K562 (cell line): ENCODE measurements around the gene PIEZO2. TPM values are rescaled to one million over a fixed set of nuclear protein-coding genes. Genes with fewer than 3 reads are reported as not detected.

Experiments
- ATAC-seq: fragments of 200-7000 bp; cut with Tn5 transposase; 3 replicates; pipeline ENCODE4 v1.9.1; 2020; ENCODE audit warnings: moderate library complexity
- BruUV-seq: library from RNA; stranded (reverse); fragments of 400-500 nt; replicated peaks from 2 replicates; lab custom pipeline; 2021; lab: Mats Ljungman, UMichigan
- CTCF ChIA-PET: fragments of 300-600 bp; formaldehyde crosslinking; extraction: SDS; loops from one replicate; lab custom pipeline; 2021; ENCODE audit warnings: low intra/inter-chr PET ratio; lab: Yijun Ruan, JAX
- POLR2A ChIA-PET: fragments of 300-600, 350-650 bp; sonication (Branson Sonifier 250); formaldehyde crosslinking; extraction: SDS; loops from one replicate; lab custom pipeline; 2021; ENCODE audit warnings: antibody characterized with exemption, inconsistent platforms; lab: Yijun Ruan, JAX
- DNase-seq, 4 experiments: peaks; one replicate each; pipeline versions ENCODE4 v3.0.0 to v3.0.0-alpha.2; 2011 to 2018; ENCODE audit warnings: low spot score in 3 of 4, mixed read lengths in 3 of 4; ENCODE audit errors: extremely low read depth in 1 of 4
- FAIRE-seq: peaks from 2 replicates; lab custom pipeline; 2011; peaks lifted over from hg19 to GRCh38; lab: Jason Lieb, UNC
- H2AFZ ChIP-seq: 2 replicates; pipeline ENCODE4 v1.6.0; 2011; ENCODE audit warnings: low read depth, low read length, control low read depth, inconsistent platforms
- H3K27ac ChIP-seq: fragments of 200-600 bp; 3 replicates; pipeline ENCODE4 v1.8.0; 2011; ENCODE audit warnings: low read depth, mild to moderate bottlenecking, control low read depth, inconsistent platforms, low read length, moderate library complexity, mixed read lengths; ENCODE audit errors: extremely low read depth
- H3K27me3 ChIP-seq, 2 experiments: fragments of 300-600 bp in 1 of 2; 2 replicates in 1 of 2; 3 replicates in 1 of 2; pipeline versions ENCODE4 v1.6.0 to v1.8.0; 2011; ENCODE audit warnings: inconsistent platforms in 2 of 2, low read length in 2 of 2, mild to moderate bottlenecking in 1 of 2, mixed read lengths in 1 of 2, moderate library complexity in 1 of 2; ENCODE audit not compliant: control insufficient read depth in 2 of 2, insufficient read depth in 2 of 2
- H3K36me3 ChIP-seq: fragments of 300-600 bp; 3 replicates; pipeline ENCODE4 v1.8.0; 2011; ENCODE audit warnings: mild to moderate bottlenecking, low read length, inconsistent platforms; ENCODE audit not compliant: control insufficient read depth, insufficient read depth
- H3K4me1 ChIP-seq, 2 experiments: fragments of 200-600 bp in 1 of 2; replicated peaks in 1 of 2; 2 replicates in 1 of 2; 3 replicates in 1 of 2; pipeline versions ENCODE4 v1.5.1 to v1.8.0; 2011; ENCODE audit warnings: inconsistent platforms in 2 of 2, low read length in 2 of 2, mild to moderate bottlenecking in 1 of 2, mixed read lengths in 1 of 2, moderate library complexity in 1 of 2; ENCODE audit not compliant: control insufficient read depth in 2 of 2, insufficient read depth in 2 of 2
- H3K4me2 ChIP-seq: 2 replicates; pipeline ENCODE4 v1.6.1; 2011; ENCODE audit warnings: low read length, control low read depth, inconsistent platforms, mixed read lengths; ENCODE audit not compliant: insufficient read depth
- H3K4me3 ChIP-seq: fragments of 200-600 bp; sonication (generic), shearing (Covaris generic); 2 replicates; pipeline ENCODE4 v1.5.1; 2016; ENCODE audit warnings: control low read depth, inconsistent platforms
- H3K79me2 ChIP-seq: fragments of 200-600 bp; 3 replicates; pipeline ENCODE4 v1.8.0; 2011; ENCODE audit warnings: low read length, inconsistent platforms; ENCODE audit not compliant: control insufficient read depth, insufficient read depth
- H3K9ac ChIP-seq, 2 experiments: 2 replicates each; pipeline versions ENCODE4 v1.6.0 to v1.6.1; 2011; ENCODE audit warnings: low read depth in 2 of 2, low read length in 2 of 2, control low read depth in 1 of 2, inconsistent platforms in 1 of 2, mild to moderate bottlenecking in 1 of 2, mixed read lengths in 1 of 2; ENCODE audit not compliant: insufficient read depth in 1 of 2
- H3K9me1 ChIP-seq: one replicate; pipeline ENCODE4 v1.6.0; 2011; ENCODE audit warnings: inconsistent platforms, mild to moderate bottlenecking, low read length, moderate library complexity; ENCODE audit not compliant: control insufficient read depth, insufficient read depth
- H3K9me3 ChIP-seq: replicated peaks from 2 replicates; pipeline ENCODE4 v1.5.1; 2011; ENCODE audit warnings: low read depth, low read length, inconsistent platforms; ENCODE audit not compliant: control insufficient read depth, insufficient read depth
- H4K20me1 ChIP-seq: replicated peaks from 2 replicates; pipeline ENCODE4 v1.6.1; 2011; ENCODE audit warnings: low read length, inconsistent platforms, mixed read lengths; ENCODE audit not compliant: control insufficient read depth, insufficient read depth
- EP300 ChIP-seq: IDR thresholded peaks from 2 replicates; pipeline ENCODE4 v1.6.1; 2012; ENCODE audit warnings: low read length, improper control_type of control experiment
- KLF16 ChIP-seq: IDR thresholded peaks from 2 replicates; pipeline ENCODE4 v1.6.1; 2016; ENCODE audit warnings: antibody characterized with exemption
- POU5F1 ChIP-seq: fragments of 150-350 bp; IDR thresholded peaks from 2 replicates; pipeline ENCODE4 v1.6.1; 2014; ENCODE audit warnings: borderline replicate concordance, low read length, low read depth, mild to moderate bottlenecking; ENCODE audit not compliant: partially characterized antibody
- RREB1 ChIP-seq: fragments of 250-450 bp; sonication (Bioruptor Pico); IDR thresholded peaks from 2 replicates; pipeline ENCODE4 v1.4.0; 2020
- TSC22D4 ChIP-seq: fragments of 450-650 bp; IDR thresholded peaks from 2 replicates; pipeline ENCODE4 v1.6.1; 2016; ENCODE audit warnings: missing genetic modification characterization, missing biosample characterization, control low read depth
- ZNF274 ChIP-seq: IDR thresholded peaks from 2 replicates; pipeline ENCODE4 v1.6.1; 2011; ENCODE audit warnings: low read depth, mild to moderate bottlenecking, low read length, moderate library complexity, borderline replicate concordance
- ZNF551 ChIP-seq: fragments of 250-450 bp; sonication (Bioruptor Pico); IDR thresholded peaks from 2 replicates; pipeline ENCODE4 v1.5.0; 2021; ENCODE audit warnings: mild to moderate bottlenecking, moderate library complexity
- WGBS: fragments of 100-300 bp; shearing (Covaris generic); methylation state at CpG from one replicate; pipeline ENCODE4 v1.1.6; 2016; ENCODE audit warnings: low coverage, mixed read lengths; ENCODE audit not compliant: insufficient coverage; ENCODE audit errors: missing lambda C conversion rate; 5-methylcytosine and 5-hydroxymethylcytosine counted together
- in situ Hi-C: fragments of 300-500 bp; cut with MboI; formaldehyde crosslinking; loops from 4 replicates; pipeline ENCODE4 v1.15.0; 2018; ENCODE audit warnings: inconsistent platforms, mixed read lengths
- intact Hi-C: fragments of 100-400 bp; cut with micrococcal nuclease; formaldehyde crosslinking; loops from 2 replicates; pipeline ENCODE4 v1.14.2; 2022
- polyA plus RNA-seq, 8 experiments: library from polyadenylated mRNA; depleted of rRNA in 4 of 8; stranded (reverse) in 5 of 8; unstranded in 3 of 8; fragments of >200 nt; fragmentation: Nextera tagmentation in 2 of 8; fragmentation: Illumina TruSeq in 1 of 8; extraction: Ambion mirVana in 2 of 8; extraction: Trizol in 1 of 8; gene quantifications; 2 replicates each; pipeline versions ENCODE4 v1.2.1 to v1.2.3, GENCODE V29; 2011 to 2014; ENCODE audit warnings: inconsistent platforms in 1 of 8, missing spikeins in 1 of 8
- total RNA-seq, 7 experiments: library from RNA; depleted of rRNA in 6 of 7; stranded (reverse); fragments of >200 nt in 6 of 7; fragmentation: Illumina TruSeq in 2 of 7; extraction: Trizol in 2 of 7; gene quantifications; 2 replicates each; pipeline versions ENCODE4 v1.2.1 to v1.2.3, GENCODE V29; 2011 to 2021; ENCODE audit warnings: low replicate concordance in 1 of 7
- TF ChIP-seq, protein P1 (sequence below): IDR thresholded peaks from 2 replicates; pipeline ENCODE4 v1.6.1; 2011; ENCODE audit warnings: borderline replicate concordance, low read depth, mild to moderate bottlenecking, moderate library complexity, low read length; ENCODE audit not compliant: insufficient read depth, poor library complexity, severe bottlenecking
- TF ChIP-seq, protein P2 (sequence below): fragments of 450-650 bp; formaldehyde crosslinking; IDR thresholded peaks from 2 replicates; pipeline ENCODE4 v1.4.0; 2020; ENCODE audit warnings: mild to moderate bottlenecking, moderate library complexity
- TF ChIP-seq, protein P3 (sequence below): IDR thresholded peaks from 2 replicates; pipeline ENCODE4 v1.6.1; 2014; ENCODE audit warnings: antibody characterized with exemption

PIEZO2 gene
- total and polyA plus RNA-seq, 9 of the 15 experiments (the other 6 are each of a cell fraction or from before 2014, with no cell fraction given), result 0.54 to 4.1 (median 2.0) TPM

GRCh38 chr18:10679557-10680270 is 469.7 kb downstream of the PIEZO2 start:
- in situ Hi-C loops, result no loop called here
- no peaks in the 10 kb centered on the region for H3K4me1 ChIP-seq
- H2AFZ ChIP-seq, result no peak overlapping the region
- no peak overlapping the region for H3K4me3 ChIP-seq
- no peak overlapping the region for H3K9ac ChIP-seq
- H3K36me3 ChIP-seq, result no peaks in the 10 kb centered on the region
- no peaks in the 10 kb centered on the region for H4K20me1 ChIP-seq
- ATAC-seq (no peak), FAIRE-seq (no peak), DNase-seq (no peak)
- H3K27me3 ChIP-seq, result peaks cover 25 to 31% of the 10 kb centered on the region in 2 experiments; a peak in 4 of 5 replicates
- no TSS peak for BruUV-seq
- no peak overlapping the region for H3K4me2 ChIP-seq
- POLR2A ChIA-PET, result interaction anchor here (1.1 kb wide), 1 partner anchor 13 kb away, joined by 3 read pairs; no protein-coding TSS in a partner anchor
- CTCF ChIA-PET, result no interaction called here
- intact Hi-C loops, result no loop called here
- 2% methylated on average over 3 of the region's 3 CpGs for WGBS
- no peak overlapping the region for H3K27ac ChIP-seq
- no peaks in the 10 kb centered on the region for H3K9me1 ChIP-seq
- H3K9me3 ChIP-seq, result no peaks in the 10 kb centered on the region
- no peaks in the 10 kb centered on the region for H3K79me2 ChIP-seq
- TF ChIP-seq POU5F1 (no peak), KLF16 (no peak), TSC22D4 (no peak), ZNF274 (no peak), RREB1 (CRISPR knock-in tag) (no peak), EP300 (no peak), ZNF551 (no peak)
- TF ChIP-seq, protein P1, sequence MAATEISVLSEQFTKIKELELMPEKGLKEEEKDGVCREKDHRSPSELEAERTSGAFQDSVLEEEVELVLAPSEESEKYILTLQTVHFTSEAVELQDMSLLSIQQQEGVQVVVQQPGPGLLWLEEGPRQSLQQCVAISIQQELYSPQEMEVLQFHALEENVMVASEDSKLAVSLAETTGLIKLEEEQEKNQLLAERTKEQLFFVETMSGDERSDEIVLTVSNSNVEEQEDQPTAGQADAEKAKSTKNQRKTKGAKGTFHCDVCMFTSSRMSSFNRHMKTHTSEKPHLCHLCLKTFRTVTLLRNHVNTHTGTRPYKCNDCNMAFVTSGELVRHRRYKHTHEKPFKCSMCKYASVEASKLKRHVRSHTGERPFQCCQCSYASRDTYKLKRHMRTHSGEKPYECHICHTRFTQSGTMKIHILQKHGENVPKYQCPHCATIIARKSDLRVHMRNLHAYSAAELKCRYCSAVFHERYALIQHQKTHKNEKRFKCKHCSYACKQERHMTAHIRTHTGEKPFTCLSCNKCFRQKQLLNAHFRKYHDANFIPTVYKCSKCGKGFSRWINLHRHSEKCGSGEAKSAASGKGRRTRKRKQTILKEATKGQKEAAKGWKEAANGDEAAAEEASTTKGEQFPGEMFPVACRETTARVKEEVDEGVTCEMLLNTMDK, result no peak
- TF ChIP-seq, protein P2, sequence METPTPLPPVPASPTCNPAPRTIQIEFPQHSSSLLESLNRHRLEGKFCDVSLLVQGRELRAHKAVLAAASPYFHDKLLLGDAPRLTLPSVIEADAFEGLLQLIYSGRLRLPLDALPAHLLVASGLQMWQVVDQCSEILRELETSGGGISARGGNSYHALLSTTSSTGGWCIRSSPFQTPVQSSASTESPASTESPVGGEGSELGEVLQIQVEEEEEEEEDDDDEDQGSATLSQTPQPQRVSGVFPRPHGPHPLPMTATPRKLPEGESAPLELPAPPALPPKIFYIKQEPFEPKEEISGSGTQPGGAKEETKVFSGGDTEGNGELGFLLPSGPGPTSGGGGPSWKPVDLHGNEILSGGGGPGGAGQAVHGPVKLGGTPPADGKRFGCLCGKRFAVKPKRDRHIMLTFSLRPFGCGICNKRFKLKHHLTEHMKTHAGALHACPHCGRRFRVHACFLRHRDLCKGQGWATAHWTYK (CRISPR knock-in tag), result no peak
- TF ChIP-seq, protein P3, sequence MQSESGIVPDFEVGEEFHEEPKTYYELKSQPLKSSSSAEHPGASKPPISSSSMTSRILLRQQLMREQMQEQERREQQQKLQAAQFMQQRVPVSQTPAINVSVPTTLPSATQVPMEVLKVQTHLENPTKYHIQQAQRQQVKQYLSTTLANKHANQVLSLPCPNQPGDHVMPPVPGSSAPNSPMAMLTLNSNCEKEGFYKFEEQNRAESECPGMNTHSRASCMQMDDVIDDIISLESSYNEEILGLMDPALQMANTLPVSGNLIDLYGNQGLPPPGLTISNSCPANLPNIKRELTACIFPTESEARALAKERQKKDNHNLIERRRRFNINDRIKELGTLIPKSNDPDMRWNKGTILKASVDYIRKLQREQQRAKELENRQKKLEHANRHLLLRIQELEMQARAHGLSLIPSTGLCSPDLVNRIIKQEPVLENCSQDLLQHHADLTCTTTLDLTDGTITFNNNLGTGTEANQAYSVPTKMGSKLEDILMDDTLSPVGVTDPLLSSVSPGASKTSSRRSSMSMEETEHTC, result no peak
